ENCODE results near the gene MEGF11.

MEGF11 gene

GRCh38 chr15:65956899-65957298 is 296.7 kb downstream of the MEGF11 start:
- no peak for DNase-seq

GRCh38 chr15:65956307-65956706 is 297.2 kb downstream of the MEGF11 start:
- DNase-seq: peak; percentile 4

- DNase-seq: peak; percentile 81
Observed at GRCh38 chr15:65954289-65954741, 299.2 kb downstream of the MEGF11 start.

GRCh38 chr15:65953622-65954021 is 299.9 kb downstream of the MEGF11 start:
- no peak for DNase-seq

- DNase-seq: no peak
Observed at GRCh38 chr15:65952391-65953053, 301.0 kb downstream of the MEGF11 start.

- no peak for DNase-seq
Observed at GRCh38 chr15:65951007-65951406, 302.5 kb downstream of the MEGF11 start.

GRCh38 chr15:65949491-65949890 is 304.1 kb downstream of the MEGF11 start:
- DNase-seq: no peak

GRCh38 chr15:65949011-65949410 is 304.5 kb downstream of the MEGF11 start:
- DNase-seq: no peak

GRCh38 chr15:65948383-65948782 is 305.2 kb downstream of the MEGF11 start:
- no peak for DNase-seq

- no peak for DNase-seq
Observed at GRCh38 chr15:65947041-65947440, 306.5 kb downstream of the MEGF11 start.

GRCh38 chr15:65945616-65946015 is 307.9 kb downstream of the MEGF11 start:
- DNase-seq: no peak

- no peak for DNase-seq
Observed at GRCh38 chr15:65944404-65944803, 309.1 kb downstream of the MEGF11 start.

GRCh38 chr15:65942436-65942835 is 311.1 kb downstream of the MEGF11 start:
- DNase-seq: no peak

GRCh38 chr15:65940618-65940909 is 313.0 kb downstream of the MEGF11 start:
- no peak for DNase-seq

- DNase-seq: peak; percentile 72
Observed at GRCh38 chr15:65939901-65940617, 313.5 kb downstream of the MEGF11 start.

- no peak for DNase-seq
Observed at GRCh38 chr15:65938604-65939003, 314.9 kb downstream of the MEGF11 start.

- DNase-seq: no peak
Observed at GRCh38 chr15:65937476-65937875, 316.1 kb downstream of the MEGF11 start.

GRCh38 chr15:65937054-65937453 is 316.5 kb downstream of the MEGF11 start:
- no peak for DNase-seq

GRCh38 chr15:65936282-65936681 is 317.3 kb downstream of the MEGF11 start:
- peak; percentile 23 for DNase-seq

GRCh38 chr15:65935391-65935790 is 318.2 kb downstream of the MEGF11 start:
- no peak for DNase-seq

GRCh38 chr15:65931221-65931620 is 322.3 kb downstream of the MEGF11 start:
- no peak for DNase-seq

GRCh38 chr15:65930134-65930533 is 323.4 kb downstream of the MEGF11 start:
- DNase-seq: peak; percentile 81

- no peak for DNase-seq
Observed at GRCh38 chr15:65929573-65929972, 324.0 kb downstream of the MEGF11 start.

GRCh38 chr15:65927545-65927944 is 326.0 kb downstream of the MEGF11 start:
- DNase-seq: no peak

GRCh38 chr15:65926899-65927298 is 326.7 kb downstream of the MEGF11 start:
- no peak for DNase-seq
